Neural progenitor cell (in vitro differentiated cells): Measurements from ENCODE around the gene GNG8. TPM values are rescaled to one million over a fixed set of nuclear protein-coding genes. Genes with fewer than 3 reads are reported as not detected.

ENCODE experiments used
- DNase-seq: peaks from one replicate; pipeline ENCODE4 v3.0.0-alpha.2; 2016; ENCODE audit warnings: low spot score
- H2AFZ ChIP-seq: fragments of 200-600 bp; sonication (generic); replicated peaks from 2 replicates; pipeline ENCODE4 v1.6.1; 2016; ENCODE audit warnings: antibody characterized with exemption
- H3F3A ChIP-seq: fragments of 200-600 bp; sonication (generic); 2 replicates; pipeline ENCODE4 v1.6.1; 2016; ENCODE audit warnings: antibody characterized with exemption, low read depth
- H3K27ac ChIP-seq: fragments of 200-600 bp; sonication (generic); 2 replicates; pipeline ENCODE4 v1.5.1; 2016; ENCODE audit warnings: mild to moderate bottlenecking
- H3K27me3 ChIP-seq: fragments of 200-600 bp; sonication (generic); 2 replicates; pipeline ENCODE4 v1.6.1; 2016; ENCODE audit warnings: mild to moderate bottlenecking, moderate library complexity
- H3K36me3 ChIP-seq: fragments of 200-600 bp; sonication (generic); 2 replicates; pipeline ENCODE4 v1.5.1; 2016
- H3K4me1 ChIP-seq: fragments of 200-600 bp; sonication (generic); 2 replicates; pipeline ENCODE4 v1.6.1; 2016; ENCODE audit warnings: mixed run types
- H3K4me2 ChIP-seq: fragments of 200-600 bp; sonication (generic); 2 replicates; pipeline ENCODE4 v1.6.1; 2016
- H3K4me3 ChIP-seq: fragments of 200-600 bp; sonication (generic); 2 replicates; pipeline ENCODE4 v1.5.1; 2016
- H3K79me2 ChIP-seq: fragments of 200-600 bp; sonication (generic); 2 replicates; pipeline ENCODE4 v1.6.1; 2016; ENCODE audit warnings: low read depth
- H3K9ac ChIP-seq: fragments of 200-600 bp; sonication (generic); 2 replicates; pipeline ENCODE4 v1.6.1; 2016
- H3K9me3 ChIP-seq: fragments of 200-600 bp; sonication (generic); 2 replicates; pipeline ENCODE4 v1.5.1; 2016; ENCODE audit warnings: low read depth
- H4K20me1 ChIP-seq: fragments of 200-600 bp; sonication (generic); 2 replicates; pipeline ENCODE4 v1.6.1; 2016; ENCODE audit warnings: low read depth
- H3K27ac Mint-ChIP-seq: 3 replicates; pipeline ENCODE4 v1.8.0; 2021; ENCODE audit warnings: mixed read lengths
- H3K27me3 Mint-ChIP-seq: 2 replicates; pipeline ENCODE4 v1.8.0; 2022; ENCODE audit warnings: low read depth, mild to moderate bottlenecking, inconsistent platforms, moderate library complexity, mixed read lengths; ENCODE audit not compliant: insufficient read depth
- H3K36me3 Mint-ChIP-seq: 3 replicates; pipeline ENCODE4 v1.8.0; 2021; ENCODE audit warnings: mixed read lengths
- H3K4me1 Mint-ChIP-seq: 3 replicates; pipeline ENCODE4 v1.8.0; 2021; ENCODE audit warnings: mixed read lengths
- H3K4me3 Mint-ChIP-seq: 3 replicates; pipeline ENCODE4 v1.8.0; 2021; ENCODE audit warnings: mild to moderate bottlenecking, moderate library complexity, mixed read lengths
- H3K9me3 Mint-ChIP-seq: 3 replicates; pipeline ENCODE4 v1.8.0; 2020; ENCODE audit warnings: mixed read lengths
- CTCF ChIP-seq: fragments of 200-600 bp; sonication (generic); IDR thresholded peaks from 2 replicates; pipeline ENCODE4 v1.5.1; 2017; ENCODE audit warnings: antibody characterized with exemption, mild to moderate bottlenecking
- EZH2 ChIP-seq: fragments of 200-600 bp; sonication (generic); IDR thresholded peaks from 2 replicates; pipeline ENCODE4 v1.6.1; 2017; ENCODE audit warnings: antibody characterized with exemption, mild to moderate bottlenecking, moderate library complexity
- EZH2phosphoT487 ChIP-seq: fragments of 200-600 bp; sonication (generic); IDR thresholded peaks from 2 replicates; pipeline ENCODE4 v1.6.1; 2017; ENCODE audit warnings: antibody characterized with exemption
- total RNA-seq: library from RNA; depleted of rRNA; stranded (reverse); fragments of >200 nt; gene quantifications from 2 replicates; pipeline ENCODE4 v1.2.3, GENCODE V29; 2015; ENCODE audit warnings: low replicate concordance

Gene GNG8
- total RNA-seq, 1 donor from 2014 or later, result not detected

- H3K4me2 ChIP-seq, result peak overlapping the region; percentile 38
Observed at GRCh38 chr19:46620716-46621115, 15.3 kb downstream of the GNG8 start.

GRCh38 chr19:46620267-46620666 is 15.7 kb downstream of the GNG8 start:
- Histone ChIP-seq H3F3A (peaks cover 6% of the 10 kb centered on the region), H3K36me3 (no peaks in the 10 kb centered on the region), H4K20me1 (no peaks in the 10 kb centered on the region), H3K4me3 (no peak overlapping the region), H3K9me3 (no peaks in the 10 kb centered on the region), H3K9ac (no peak overlapping the region), H3K27me3 (no peaks in the 10 kb centered on the region), H2AFZ (no peak overlapping the region), H3K79me2 (no peaks in the 10 kb centered on the region), H3K4me1 (peaks cover 12% of the 10 kb centered on the region), H3K27ac (no peak overlapping the region), H3K4me2 (no peak overlapping the region)
- DNase-seq, result no peak
- H3K4me3 Mint-ChIP-seq, result peak overlapping the region; percentile 28
- H3K36me3 Mint-ChIP-seq, result no peaks in the 10 kb centered on the region
- H3K9me3 Mint-ChIP-seq, result no peaks in the 10 kb centered on the region
- no peak overlapping the region for H3K27ac Mint-ChIP-seq
- peaks cover 13% of the 10 kb centered on the region for H3K27me3 Mint-ChIP-seq
- TF ChIP-seq EZH2 (no peak), CTCF (no peak), EZH2phosphoT487 (no peak)
- H3K4me1 Mint-ChIP-seq, result peaks cover 31% of the 10 kb centered on the region

More at GRCh38 chr19:46620716-46621115, 15.3 kb downstream of the GNG8 start:
- DNase-seq, result no peak
- H3K4me3 Mint-ChIP-seq, result peak overlapping the region; percentile 28
- Histone ChIP-seq H3K79me2 (no peaks in the 10 kb centered on the region), H3K4me1 (peaks cover 12% of the 10 kb centered on the region), H3K27me3 (no peaks in the 10 kb centered on the region), H3K9me3 (no peaks in the 10 kb centered on the region), H3F3A (peaks cover 6% of the 10 kb centered on the region), H3K27ac (no peak overlapping the region), H3K9ac (peak overlapping the region; percentile 37), H3K36me3 (no peaks in the 10 kb centered on the region), H2AFZ (peak overlapping the region; percentile 97), H4K20me1 (no peaks in the 10 kb centered on the region), H3K4me3 (no peak overlapping the region)
- peak overlapping the region; percentile 88 for H3K27ac Mint-ChIP-seq
- TF ChIP-seq EZH2, result no peak
- no peaks in the 10 kb centered on the region for H3K36me3 Mint-ChIP-seq
- H3K4me1 Mint-ChIP-seq, result peaks cover 31% of the 10 kb centered on the region
- peaks cover 13% of the 10 kb centered on the region for H3K27me3 Mint-ChIP-seq
- no peaks in the 10 kb centered on the region for H3K9me3 Mint-ChIP-seq

GRCh38 chr19:46618670-46619231 is 17.3 kb downstream of the GNG8 start:
- H3F3A ChIP-seq, result peaks cover 8% of the 10 kb centered on the region
- no peak overlapping the region for H2AFZ ChIP-seq
- Mint-ChIP-seq H3K27me3 (peaks cover 10% of the 10 kb centered on the region), H3K9me3 (no peaks in the 10 kb centered on the region), H3K36me3 (no peaks in the 10 kb centered on the region), H3K4me1 (peaks cover 34% of the 10 kb centered on the region), H3K4me3 (no peak overlapping the region), H3K27ac (no peak overlapping the region)
- H3K4me2 ChIP-seq, result no peak overlapping the region
- no peaks in the 10 kb centered on the region for H3K9me3 ChIP-seq
- H3K79me2 ChIP-seq, result no peaks in the 10 kb centered on the region
- no peaks in the 10 kb centered on the region for H3K36me3 ChIP-seq
- no peaks in the 10 kb centered on the region for H3K27me3 ChIP-seq
- no peak for DNase-seq
- H4K20me1 ChIP-seq, result no peaks in the 10 kb centered on the region
- TF ChIP-seq CTCF (no peak), EZH2phosphoT487 (no peak), EZH2 (no peak)
- peaks cover 12% of the 10 kb centered on the region for H3K4me1 ChIP-seq
- H3K4me3 ChIP-seq, result no peak overlapping the region
- no peak overlapping the region for H3K9ac ChIP-seq
- H3K27ac ChIP-seq, result no peak overlapping the region

- H3K79me2 ChIP-seq, result no peaks in the 10 kb centered on the region
- TF ChIP-seq CTCF, result no peak
- no peak for TF ChIP-seq EZH2phosphoT487
- H3K4me3 ChIP-seq, result no peak overlapping the region
- peaks cover 10% of the 10 kb centered on the region for H3K27me3 Mint-ChIP-seq
- no peak for DNase-seq
- H3K27me3 ChIP-seq, result no peaks in the 10 kb centered on the region
- H3K9me3 Mint-ChIP-seq, result no peaks in the 10 kb centered on the region
- H3K4me2 ChIP-seq, result no peak overlapping the region
- H3K9ac ChIP-seq, result no peak overlapping the region
- H2AFZ ChIP-seq, result no peak overlapping the region
- peaks cover 11% of the 10 kb centered on the region for H3F3A ChIP-seq
- H3K27ac Mint-ChIP-seq, result no peak overlapping the region
- no peaks in the 10 kb centered on the region for H3K36me3 ChIP-seq
- peaks cover 35% of the 10 kb centered on the region for H3K4me1 Mint-ChIP-seq
- no peaks in the 10 kb centered on the region for H3K36me3 Mint-ChIP-seq
- no peaks in the 10 kb centered on the region for H4K20me1 ChIP-seq
- no peak overlapping the region for H3K27ac ChIP-seq
- peaks cover 12% of the 10 kb centered on the region for H3K4me1 ChIP-seq
- no peak overlapping the region for H3K4me3 Mint-ChIP-seq
- H3K9me3 ChIP-seq, result no peaks in the 10 kb centered on the region
Observed at GRCh38 chr19:46617601-46618000, 18.4 kb downstream of the GNG8 start.
